Peyer's patch (tissue), 4 donors: ENCODE data around the gene HJURP. TPM values are rescaled to one million over a fixed set of nuclear protein-coding genes. Genes with fewer than 3 reads are reported as not detected.
"Not testable (repeated sequence)": the region's sequence is repeated elsewhere in the genome, so short reads cannot be mapped to it uniquely, and the experiment has no call there.

Experiments
- DNase-seq, 3 donors: peaks; one replicate each; pipeline ENCODE4 v3.0.0-alpha.2; 2017 to 2019
- H3K27ac ChIP-seq, 4 donors: fragments of 200-600 bp; sonication (generic); one replicate each; pipeline ENCODE4 v1.5.1; 2016 to 2019
- H3K27me3 ChIP-seq, 2 donors: fragments of 200-600 bp; sonication (generic); one replicate each; pipeline ENCODE4 v1.5.1; 2019
- H3K36me3 ChIP-seq, 3 donors: fragments of 200-600 bp; sonication (generic); one replicate each; pipeline ENCODE4 v1.5.1; 2016 to 2019
- H3K4me1 ChIP-seq, 4 donors: fragments of 200-600 bp; sonication (generic); one replicate each; pipeline ENCODE4 v1.5.1; 2016 to 2019
- H3K4me3 ChIP-seq, 4 donors: fragments of 200-600 bp; sonication (generic); 1 replicate in 3 of 4; 2 replicates in 1 of 4; pipeline ENCODE4 v1.5.1; 2016 to 2019; ENCODE audit warnings: mild to moderate bottlenecking in 1 of 4
- H3K9me3 ChIP-seq, 4 donors: fragments of 200-600 bp; sonication (generic); one replicate each; pipeline ENCODE4 v1.5.1; 2016 to 2019; ENCODE audit warnings: mild to moderate bottlenecking in 1 of 4
- POLR2A ChIP-seq, 2 donors: fragments of 450-650 bp; IDR thresholded peaks; one replicate each; pipeline ENCODE4 v1.5.1; 2017; ENCODE audit warnings: antibody characterized with exemption in 2 of 2, mild to moderate bottlenecking in 2 of 2, moderate library complexity in 2 of 2
- total RNA-seq, 4 donors: library from RNA; depleted of rRNA; stranded (reverse); fragments of >200 nt; gene quantifications; one replicate each; pipeline ENCODE4 v1.1.0, GENCODE V29; 2016
- TF ChIP-seq, protein P1 (sequence below), 6 experiments: fragments of 450-650 bp in 4 of 6; fragments of 200-600 bp in 2 of 6; sonication (generic) in 1 of 6; IDR thresholded peaks; one replicate each; pipeline ENCODE4 v1.5.1; 2017 to 2019; ENCODE audit warnings: antibody characterized with exemption in 6 of 6, mild to moderate bottlenecking in 3 of 6, moderate library complexity in 1 of 6

The HJURP gene, protein sequence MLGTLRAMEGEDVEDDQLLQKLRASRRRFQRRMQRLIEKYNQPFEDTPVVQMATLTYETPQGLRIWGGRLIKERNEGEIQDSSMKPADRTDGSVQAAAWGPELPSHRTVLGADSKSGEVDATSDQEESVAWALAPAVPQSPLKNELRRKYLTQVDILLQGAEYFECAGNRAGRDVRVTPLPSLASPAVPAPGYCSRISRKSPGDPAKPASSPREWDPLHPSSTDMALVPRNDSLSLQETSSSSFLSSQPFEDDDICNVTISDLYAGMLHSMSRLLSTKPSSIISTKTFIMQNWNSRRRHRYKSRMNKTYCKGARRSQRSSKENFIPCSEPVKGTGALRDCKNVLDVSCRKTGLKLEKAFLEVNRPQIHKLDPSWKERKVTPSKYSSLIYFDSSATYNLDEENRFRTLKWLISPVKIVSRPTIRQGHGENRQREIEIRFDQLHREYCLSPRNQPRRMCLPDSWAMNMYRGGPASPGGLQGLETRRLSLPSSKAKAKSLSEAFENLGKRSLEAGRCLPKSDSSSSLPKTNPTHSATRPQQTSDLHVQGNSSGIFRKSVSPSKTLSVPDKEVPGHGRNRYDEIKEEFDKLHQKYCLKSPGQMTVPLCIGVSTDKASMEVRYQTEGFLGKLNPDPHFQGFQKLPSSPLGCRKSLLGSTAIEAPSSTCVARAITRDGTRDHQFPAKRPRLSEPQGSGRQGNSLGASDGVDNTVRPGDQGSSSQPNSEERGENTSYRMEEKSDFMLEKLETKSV
- total RNA-seq = 10 to 100 TPM in 1 of 4 donors, 1 to 10 TPM in 3; 2.1 to 10.7 (median 6.1) TPM

DNA sequence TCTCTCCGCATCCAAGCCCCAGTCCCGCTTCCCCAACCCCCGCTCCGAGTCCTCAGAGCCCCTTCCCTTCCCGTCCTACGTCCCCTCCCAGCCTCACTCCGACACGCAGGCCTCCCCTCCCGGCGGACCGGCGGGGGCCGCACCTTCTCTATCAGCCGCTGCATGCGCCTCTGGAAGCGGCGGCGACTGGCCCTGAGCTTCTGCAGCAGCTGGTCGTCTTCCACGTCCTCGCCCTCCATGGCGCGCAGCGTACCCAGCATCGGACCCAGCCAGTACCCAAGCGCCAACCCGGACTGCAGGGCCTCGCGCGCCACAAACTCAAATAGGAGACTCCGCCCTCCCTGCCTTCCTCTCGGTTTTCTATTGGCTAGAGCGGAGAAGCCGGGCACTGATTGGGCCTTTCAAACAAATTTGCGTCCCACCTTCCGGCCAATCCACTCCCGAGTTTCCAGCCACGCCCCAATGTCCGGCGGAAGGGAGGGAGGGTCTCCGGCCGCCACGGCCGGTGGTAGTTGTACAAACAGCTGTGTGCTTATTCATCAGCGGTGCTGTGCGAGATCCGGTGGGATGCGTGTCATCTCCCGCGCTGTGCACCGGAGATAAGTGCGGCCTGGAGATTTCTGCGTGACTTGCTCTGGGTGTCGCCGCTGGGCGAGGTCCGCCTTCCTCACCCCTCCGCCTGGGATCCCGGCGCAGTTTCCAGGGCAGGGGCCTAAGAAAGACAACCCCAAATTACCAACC lies at the start of gene HJURP:
Gene HJURP (minus strand): TSS at position 295 of the 741 bp plus-strand sequence. CDS start 35 bp downstream, at position 260.
- Histone ChIP-seq H3K27me3 (no peaks in the 10 kb centered on the region), H3K4me3 (peak within 1 kb of the TSS; percentile 49 to 82 (median 68)), H3K9me3 (no peaks in the 10 kb centered on the region), H3K4me1 (peaks cover 0 to 11% (median 4%) of the 10 kb centered on the region in 4 donors), H3K36me3 (no peaks in the 10 kb centered on the region), H3K27ac (peak within 1 kb of the TSS in 3 of 4 donors; percentile 47 to 56 (median 49))
- DNase-seq = peak; percentile 87 to 96 (median 94)
- TF ChIP-seq, protein P1, sequence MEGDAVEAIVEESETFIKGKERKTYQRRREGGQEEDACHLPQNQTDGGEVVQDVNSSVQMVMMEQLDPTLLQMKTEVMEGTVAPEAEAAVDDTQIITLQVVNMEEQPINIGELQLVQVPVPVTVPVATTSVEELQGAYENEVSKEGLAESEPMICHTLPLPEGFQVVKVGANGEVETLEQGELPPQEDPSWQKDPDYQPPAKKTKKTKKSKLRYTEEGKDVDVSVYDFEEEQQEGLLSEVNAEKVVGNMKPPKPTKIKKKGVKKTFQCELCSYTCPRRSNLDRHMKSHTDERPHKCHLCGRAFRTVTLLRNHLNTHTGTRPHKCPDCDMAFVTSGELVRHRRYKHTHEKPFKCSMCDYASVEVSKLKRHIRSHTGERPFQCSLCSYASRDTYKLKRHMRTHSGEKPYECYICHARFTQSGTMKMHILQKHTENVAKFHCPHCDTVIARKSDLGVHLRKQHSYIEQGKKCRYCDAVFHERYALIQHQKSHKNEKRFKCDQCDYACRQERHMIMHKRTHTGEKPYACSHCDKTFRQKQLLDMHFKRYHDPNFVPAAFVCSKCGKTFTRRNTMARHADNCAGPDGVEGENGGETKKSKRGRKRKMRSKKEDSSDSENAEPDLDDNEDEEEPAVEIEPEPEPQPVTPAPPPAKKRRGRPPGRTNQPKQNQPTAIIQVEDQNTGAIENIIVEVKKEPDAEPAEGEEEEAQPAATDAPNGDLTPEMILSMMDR (IDR thresholded peaks at IDR 0.05) = no peak
- peak; percentile 24 to 56 for TF ChIP-seq POLR2A (IDR thresholded peaks at IDR 0.05)

DNA sequence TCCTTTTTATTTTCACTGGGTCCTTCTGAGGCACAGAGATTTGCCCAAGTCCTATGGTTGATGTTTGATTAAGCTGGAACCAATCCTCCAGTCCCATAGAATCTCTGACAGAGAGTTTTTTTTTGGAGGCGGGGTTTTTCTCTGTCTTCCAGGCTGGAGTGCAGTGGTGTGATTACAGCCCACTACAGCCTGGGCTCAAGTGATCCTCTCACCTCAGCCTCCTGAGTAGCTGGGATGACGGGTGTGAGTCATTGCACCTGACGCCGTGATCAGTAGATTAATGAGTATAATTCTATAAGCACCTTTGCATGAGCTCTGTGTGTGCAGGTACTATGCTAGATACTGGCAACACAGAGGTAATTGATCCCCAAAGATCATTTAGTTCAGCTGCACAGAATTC lies 47.5 kb upstream of the HJURP start:
- H3K4me1 ChIP-seq = no peaks in the 10 kb centered on the region
- no peak overlapping the region for H3K27ac ChIP-seq
- no peaks in the 10 kb centered on the region for H3K27me3 ChIP-seq
- no peaks in the 10 kb centered on the region for H3K36me3 ChIP-seq
- TF ChIP-seq, protein P1 (IDR thresholded peaks at IDR 0.05) = no peak
- no peak for TF ChIP-seq POLR2A (IDR thresholded peaks at IDR 0.05)
- DNase-seq = no peak
- no peaks in the 10 kb centered on the region for H3K9me3 ChIP-seq
- H3K4me3 ChIP-seq = no peak overlapping the region

DNA sequence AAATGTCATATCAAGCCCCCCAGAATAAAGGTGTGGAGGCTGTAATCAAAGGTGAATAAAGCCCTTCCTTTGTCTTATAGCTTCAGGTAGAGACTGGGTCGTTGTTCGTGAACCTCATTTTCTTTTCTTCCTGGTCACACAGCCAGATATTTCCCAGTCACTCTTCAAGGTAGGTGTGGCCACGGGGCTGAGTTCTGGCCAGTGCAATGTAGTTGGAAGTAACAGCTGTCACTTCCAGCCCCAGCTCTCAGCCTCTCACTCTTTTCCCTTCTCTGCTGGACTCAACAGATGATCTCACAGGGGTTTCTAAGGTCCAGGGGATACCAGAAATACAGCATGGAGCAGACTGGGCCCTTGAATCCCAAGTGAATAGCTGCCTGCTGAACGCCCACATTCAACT lies 47.0 kb upstream of the HJURP start:
- H3K36me3 ChIP-seq = no peaks in the 10 kb centered on the region
- no peak for TF ChIP-seq POLR2A (IDR thresholded peaks at IDR 0.05)
- TF ChIP-seq, protein P1 (IDR thresholded peaks at IDR 0.05) = no peak

DNA sequence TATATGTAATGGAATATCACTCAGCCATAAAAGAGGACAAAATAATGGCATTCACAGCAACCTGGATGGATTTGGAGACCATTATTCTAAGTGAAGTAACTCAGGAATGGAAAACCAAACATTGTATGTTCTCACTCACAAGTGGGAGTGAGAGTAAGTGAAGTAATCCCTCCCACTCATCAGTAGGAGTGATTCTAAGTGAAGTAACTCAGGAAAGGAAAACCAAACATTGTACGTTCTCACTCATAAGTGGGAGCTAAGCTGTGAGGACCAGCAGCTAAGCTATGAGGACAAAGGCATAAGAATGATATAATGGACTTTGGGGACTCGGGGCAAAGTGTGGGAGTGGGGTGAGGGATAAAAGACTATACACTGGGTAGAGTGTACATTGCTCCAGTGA lies 41.9 kb upstream of the HJURP start:
- DNase-seq, H3K27me3 ChIP-seq, H3K4me1 ChIP-seq, H3K9me3 ChIP-seq, H3K4me3 ChIP-seq, H3K36me3 ChIP-seq, H3K27ac ChIP-seq: not testable (repeated sequence)

More for the DNA sequence above, 47.0 kb upstream of the HJURP start:
- Histone ChIP-seq H3K4me1 (no peaks in the 10 kb centered on the region), H3K27ac (no peak overlapping the region), H3K27me3 (no peaks in the 10 kb centered on the region), H3K4me3 (no peak overlapping the region), H3K9me3 (no peaks in the 10 kb centered on the region)
- no peak for DNase-seq

DNA sequence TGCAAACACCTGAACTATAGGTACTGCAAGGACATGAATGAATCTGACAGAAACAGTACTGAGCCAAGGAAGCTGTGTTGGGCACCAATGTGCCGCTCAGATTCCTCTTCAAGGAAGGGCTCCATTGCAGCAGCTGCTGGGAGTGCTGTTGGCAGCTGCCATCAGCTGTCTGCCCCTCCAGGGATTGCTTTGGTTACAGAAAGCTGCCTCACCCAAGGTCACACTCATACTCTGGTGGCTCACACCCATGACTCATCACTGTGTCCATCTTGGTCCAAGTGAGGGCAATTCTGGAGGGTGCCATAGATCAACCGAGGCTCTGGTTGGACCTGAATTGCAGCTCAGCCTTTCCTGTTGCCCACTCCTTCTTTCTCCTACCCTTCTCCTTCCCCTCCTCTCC lies 38.5 kb upstream of the HJURP start:
- H3K27me3 ChIP-seq = no peaks in the 10 kb centered on the region
- H3K4me1 ChIP-seq = no peaks in the 10 kb centered on the region
- H3K36me3 ChIP-seq = no peaks in the 10 kb centered on the region

More for the DNA sequence above, 38.5 kb upstream of the HJURP start:
- no peak for DNase-seq
- Histone ChIP-seq H3K9me3 (no peaks in the 10 kb centered on the region), H3K4me3 (no peak overlapping the region), H3K27ac (no peak overlapping the region)
- TF ChIP-seq POLR2A (IDR thresholded peaks at IDR 0.05) = no peak
- TF ChIP-seq, protein P1 (IDR thresholded peaks at IDR 0.05) = no peak
